GM19328 (cell line): ENCODE data around the gene IMPG2.
"Not testable (repeated sequence)": the region's sequence is repeated elsewhere in the genome, so short reads cannot be mapped to it uniquely, and the experiment has no call there.

Experiments used
- ATAC-seq: cut with Tn5 transposase; IDR thresholded peaks from one replicate; pipeline ENCODE4 v1.9.1; 2021; ENCODE audit warnings: mild to moderate bottlenecking, moderate library complexity; ENCODE audit not compliant: unreplicated experiment

Gene IMPG2

DNA sequence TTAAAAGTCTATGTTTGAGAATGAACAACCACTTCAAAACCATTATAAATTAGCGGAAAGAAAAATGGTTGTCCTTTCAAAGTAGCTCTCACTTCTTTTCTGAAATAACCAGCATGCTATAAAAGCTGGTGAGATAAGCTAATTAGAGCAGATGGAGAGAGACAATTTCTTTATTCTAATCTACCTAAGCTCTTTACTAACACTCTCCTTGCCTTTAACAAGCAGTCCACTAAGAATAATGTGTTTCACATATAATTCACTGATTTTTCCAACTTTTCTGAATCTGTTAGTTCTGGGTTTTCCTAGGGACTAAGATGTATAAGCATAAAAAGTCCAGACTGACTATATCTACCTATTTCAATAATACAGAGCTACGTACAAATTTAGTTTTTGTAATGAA lies at the start of gene IMPG2:
Gene IMPG2 (minus strand): TSS at position 101 of the 400 bp plus-strand sequence. CDS start 203 bp downstream, outside the sequence.
- ATAC-seq, result no peak

DNA sequence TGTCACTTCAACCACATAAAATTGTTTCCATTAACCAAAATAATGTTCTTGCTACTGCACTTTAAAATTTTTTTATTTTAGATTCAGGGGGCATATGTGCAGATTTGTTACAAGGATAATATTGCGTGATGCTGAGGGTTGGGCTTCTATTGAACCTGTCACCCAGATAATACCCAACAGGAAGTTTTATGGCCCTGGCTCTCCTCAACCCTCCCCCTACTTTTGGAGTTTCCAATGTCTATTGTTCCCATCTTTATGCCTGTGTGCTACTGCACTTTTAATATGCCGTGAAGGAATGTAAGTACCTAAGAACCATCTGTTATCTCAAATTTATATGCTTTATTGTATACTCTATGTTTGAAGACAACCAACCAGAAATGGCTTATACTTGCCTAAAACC lies 42.0 kb upstream of the IMPG2 start:
- no peak for ATAC-seq

DNA sequence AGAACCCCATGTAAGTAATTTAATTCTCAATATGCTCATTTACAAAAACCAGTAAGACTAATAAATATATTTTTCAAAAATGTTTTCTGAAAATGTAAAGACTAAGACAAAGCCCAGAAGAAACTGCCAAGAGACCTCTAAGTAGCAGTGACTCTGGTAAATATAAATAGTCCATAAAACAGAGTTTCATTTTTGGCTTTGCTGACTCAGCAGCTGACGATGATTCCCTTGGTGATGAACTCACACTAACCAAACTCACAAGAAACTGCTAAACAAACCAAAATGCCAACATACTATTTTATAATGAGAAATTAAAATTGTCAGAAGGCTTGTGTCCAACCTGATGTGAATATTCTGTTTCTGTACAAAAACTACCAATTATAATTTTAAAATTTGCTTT lies 31.5 kb upstream of the IMPG2 start:
- no peak for ATAC-seq

DNA sequence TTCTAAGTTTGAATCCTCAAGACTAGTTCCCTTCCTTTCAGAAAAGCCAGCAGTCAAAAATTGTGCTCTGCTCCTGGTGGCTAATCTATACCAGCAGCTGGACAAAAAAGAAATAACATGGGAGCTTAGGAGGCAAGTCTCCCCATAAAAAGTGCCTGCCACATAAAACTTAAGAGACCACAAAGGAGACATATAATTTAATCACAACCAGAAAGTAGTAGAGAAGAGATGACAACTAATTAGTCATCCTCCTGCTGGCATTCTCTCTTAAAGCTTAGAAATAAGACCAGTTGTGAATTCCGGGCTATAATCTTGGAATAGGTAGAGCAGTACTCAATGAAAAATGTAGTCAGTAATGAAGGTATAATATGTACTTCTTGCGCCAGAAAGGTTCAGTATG lies 20.2 kb upstream of the IMPG2 start:
- no peak for ATAC-seq

DNA sequence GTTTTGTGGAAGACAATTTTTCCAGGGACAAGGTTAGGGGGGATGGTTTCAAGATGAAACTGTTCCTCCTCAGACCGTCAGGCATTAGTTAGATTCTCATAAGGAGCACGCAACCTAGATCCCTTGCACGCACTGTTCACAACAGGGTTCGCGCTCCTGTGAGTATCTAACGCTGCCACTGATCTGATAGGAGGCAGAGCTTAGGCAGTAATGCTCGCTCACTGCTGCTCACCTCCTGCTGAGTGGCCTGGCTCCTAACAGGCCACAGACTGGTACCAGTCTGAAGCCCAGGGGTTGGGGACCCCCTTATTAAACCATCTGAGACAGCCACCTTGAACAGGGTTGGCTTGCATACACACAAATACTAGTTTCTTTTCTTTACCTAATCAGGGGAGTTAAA lies 13.5 kb upstream of the IMPG2 start:
- no peak for ATAC-seq

DNA sequence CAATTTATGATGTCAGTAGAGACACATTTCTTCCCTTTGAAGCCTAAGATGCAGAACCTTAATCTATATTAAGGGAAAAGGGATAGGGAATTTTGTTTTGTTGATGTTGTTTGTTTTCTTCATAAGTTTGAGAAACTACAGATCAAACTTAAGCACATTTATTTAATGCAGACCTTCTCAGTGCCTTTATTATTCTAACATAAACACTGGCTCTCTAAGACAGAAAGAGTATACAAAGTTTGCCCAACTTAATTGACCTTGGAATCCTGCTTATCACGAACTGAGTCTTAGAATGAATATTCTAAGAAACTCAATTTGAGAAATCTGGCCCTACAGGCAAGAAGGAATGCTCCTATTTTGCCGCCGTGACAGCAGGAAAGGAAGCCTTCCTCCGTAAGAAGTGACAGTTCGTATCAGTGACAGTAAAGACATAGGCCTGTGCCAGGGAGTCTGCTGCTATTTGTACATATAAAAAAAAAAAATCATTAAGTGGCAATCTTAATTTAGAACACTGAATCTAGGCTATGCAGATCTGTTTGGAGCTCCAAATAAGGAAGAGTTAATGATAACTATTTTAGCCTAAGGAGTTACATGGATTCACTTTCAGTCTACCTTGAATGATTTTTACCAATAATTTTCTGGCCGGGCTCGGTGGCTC lies 8.8 kb upstream of the IMPG2 start:
- no peak for ATAC-seq

DNA sequence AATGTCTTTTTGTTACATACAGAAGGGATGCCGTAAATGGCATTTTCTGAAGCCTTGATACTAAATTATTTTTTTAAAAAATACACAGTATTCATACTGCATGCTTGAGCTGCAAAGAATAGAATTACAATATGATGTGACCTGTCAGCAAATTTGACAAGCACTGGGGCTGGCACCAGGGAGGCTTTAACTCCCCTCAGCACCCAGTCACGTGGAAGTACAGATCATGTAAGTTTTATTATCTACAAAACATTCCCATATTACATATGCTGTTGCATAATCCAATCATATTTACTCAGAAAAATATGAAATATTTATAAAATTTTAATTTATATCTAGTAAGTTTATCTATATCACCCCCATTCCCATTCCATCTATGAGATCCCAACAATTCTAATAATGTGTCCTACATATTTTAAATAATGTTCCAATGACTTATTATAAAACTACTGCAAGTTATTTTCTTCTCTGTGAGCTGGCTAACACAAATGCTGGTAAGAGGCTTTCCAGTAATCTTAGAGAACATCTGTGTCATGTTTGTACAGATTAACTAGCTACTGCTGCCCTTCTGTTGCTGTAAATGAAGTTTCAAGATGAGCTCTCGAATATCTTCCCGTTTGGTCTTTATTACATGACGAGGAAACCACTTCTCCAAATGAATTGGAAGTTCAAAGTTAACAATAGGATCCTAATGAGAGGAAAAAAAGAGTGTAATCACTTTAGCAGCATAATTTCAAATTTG lies 5.2 kb upstream of the IMPG2 start:
- ATAC-seq, result no peak

DNA sequence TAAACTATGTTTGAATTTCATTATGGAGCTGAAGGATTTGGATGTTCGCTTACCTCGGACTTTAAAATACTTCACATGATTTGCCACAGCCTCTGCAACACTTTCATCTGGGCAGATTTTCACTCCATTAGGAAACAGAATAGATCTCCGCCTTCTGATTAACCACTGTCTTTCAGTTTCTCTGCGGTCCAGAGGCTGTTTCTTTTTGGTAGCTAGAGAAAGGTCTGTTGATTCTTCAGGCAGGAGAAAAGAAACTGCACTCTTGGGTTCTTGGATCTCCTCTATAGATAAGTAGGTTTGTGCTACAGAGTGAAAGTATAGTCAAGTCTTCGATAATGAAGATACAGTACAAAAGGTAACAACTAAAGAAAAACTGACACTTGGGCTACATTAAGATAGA lies 844 bp downstream of the IMPG2 start:
- ATAC-seq, result no peak

DNA sequence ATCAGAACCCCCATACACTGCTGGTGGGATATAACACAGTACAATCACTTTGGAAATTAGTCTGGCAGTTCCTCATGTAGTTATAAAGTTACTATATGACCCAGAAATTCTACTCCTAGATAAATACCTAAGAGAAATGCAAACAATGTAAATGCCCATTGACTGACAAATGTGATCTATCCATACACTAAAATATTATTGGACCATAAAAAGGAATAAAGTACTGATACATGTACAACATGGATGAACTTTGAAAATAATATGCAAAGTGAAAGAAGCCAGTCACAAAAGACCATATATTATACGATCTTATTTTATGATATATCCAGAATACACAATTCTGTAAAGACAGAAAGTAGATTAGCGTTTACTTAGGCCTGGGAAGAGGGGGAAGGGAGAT lies 7.8 kb downstream of the IMPG2 start:
- no peak for ATAC-seq

DNA sequence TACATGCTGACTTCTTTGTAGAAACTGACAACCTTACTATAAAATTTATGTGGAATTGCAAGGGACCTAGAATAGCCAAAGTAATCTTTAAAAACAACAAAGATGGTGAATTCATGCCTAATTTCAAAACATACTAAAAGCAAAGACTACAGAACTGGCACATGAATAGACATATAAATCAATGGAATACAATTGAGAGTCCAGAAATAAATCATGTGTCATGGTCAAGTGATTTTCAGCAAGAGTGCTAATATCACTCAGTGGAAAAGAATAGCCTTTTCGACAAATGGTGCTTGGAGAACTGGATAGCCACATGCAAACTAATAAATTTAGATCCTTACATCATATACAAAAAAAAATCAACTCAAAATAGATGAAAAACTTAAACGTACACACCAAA lies 8.7 kb downstream of the IMPG2 start:
- ATAC-seq, result no peak

DNA sequence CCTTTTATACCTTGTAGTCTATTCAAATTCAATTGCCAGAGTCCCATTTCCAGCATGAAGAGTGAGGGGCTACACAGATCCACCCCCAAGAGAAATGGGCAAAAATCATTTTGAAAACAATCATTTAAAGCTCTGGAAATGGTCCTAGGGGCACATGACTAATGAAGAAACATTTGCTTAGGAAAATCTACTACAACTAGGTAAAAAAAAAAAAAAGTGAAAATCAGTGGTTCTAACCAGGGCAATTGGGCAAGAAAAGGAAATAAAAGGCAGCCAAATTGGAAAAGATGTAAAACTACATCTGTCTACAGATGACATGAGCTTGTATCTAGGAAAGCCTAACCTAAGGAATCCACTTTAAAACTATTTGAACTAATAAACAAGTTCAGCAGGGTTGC lies 9.4 kb downstream of the IMPG2 start:
- ATAC-seq, result no peak

DNA sequence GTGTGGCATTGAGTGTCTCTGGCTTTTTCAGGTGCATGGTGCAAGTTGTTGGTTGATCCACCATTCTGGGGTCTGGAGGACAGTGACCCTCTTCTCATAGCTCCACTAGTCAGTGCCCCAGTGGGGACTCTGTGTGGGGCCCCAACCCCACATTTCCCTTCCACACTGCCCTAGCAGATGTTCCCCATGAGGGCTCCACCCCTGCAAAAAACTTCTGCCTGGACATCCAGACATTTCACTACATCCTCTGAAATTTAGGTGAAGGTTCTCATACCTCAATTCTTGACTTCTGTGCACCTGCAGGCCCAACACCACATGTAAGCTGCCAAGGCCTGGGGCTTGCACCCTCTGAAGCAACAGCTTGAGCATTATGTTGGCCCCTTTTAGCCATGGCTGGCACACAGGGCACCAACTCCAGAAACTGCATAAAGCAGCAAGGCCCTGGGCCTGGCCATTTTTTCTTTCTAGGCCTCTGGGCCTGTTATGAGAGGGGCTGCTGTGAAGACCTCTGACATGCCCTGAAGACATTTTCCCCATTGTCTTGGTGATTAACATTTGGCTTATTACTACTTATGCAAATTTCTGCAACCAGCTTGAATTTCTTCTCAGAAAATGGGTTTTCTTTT lies 12.1 kb downstream of the IMPG2 start:
- not testable (repeated sequence) for ATAC-seq

DNA sequence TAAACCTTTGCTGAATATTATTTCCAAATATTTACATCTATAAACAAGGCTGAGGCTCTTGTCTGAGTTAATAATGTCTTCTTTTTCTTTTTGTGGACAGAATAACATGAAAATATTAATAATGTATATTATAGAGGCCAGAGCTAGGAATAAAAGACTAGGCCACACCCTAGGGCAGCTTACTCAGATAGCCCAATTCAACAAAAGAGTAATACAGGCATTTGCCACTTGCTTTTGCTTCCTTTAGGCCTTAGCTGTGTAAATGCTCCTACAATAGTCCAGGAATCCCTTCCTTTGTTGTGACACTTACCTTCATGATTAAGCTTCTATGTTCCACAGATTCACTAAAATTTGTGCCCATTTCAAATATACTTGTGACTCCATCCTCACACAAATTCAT lies 16.5 kb downstream of the IMPG2 start:
- no peak for ATAC-seq

DNA sequence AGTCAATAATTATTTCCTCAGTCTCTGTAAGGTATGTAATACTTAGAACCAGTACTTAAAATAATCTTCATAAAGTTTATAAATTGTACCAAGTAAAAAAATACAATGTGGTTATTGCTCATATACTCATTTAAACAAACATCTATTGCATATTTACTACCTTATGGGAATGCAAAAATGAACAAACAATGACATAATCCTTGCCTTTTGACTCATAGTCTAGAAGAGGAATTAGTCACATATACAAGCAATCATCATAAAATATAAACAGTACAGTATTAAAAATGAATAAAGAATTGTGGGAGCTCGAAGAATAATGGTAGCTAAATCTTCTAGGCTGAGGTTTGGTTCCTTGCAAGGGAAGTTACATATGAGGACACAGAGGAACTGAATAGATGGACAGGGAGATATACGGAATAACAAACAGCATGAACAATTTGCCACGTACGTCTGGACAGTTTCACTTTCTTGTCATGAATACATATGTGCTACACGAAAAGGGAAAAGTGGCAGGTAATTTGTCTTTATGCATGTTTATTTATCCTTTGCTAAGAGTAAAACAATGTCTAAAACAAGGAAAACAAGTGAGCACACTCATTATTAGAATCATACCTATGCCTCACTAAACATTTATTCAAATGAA lies 17.2 kb downstream of the IMPG2 start:
- no peak for ATAC-seq

DNA sequence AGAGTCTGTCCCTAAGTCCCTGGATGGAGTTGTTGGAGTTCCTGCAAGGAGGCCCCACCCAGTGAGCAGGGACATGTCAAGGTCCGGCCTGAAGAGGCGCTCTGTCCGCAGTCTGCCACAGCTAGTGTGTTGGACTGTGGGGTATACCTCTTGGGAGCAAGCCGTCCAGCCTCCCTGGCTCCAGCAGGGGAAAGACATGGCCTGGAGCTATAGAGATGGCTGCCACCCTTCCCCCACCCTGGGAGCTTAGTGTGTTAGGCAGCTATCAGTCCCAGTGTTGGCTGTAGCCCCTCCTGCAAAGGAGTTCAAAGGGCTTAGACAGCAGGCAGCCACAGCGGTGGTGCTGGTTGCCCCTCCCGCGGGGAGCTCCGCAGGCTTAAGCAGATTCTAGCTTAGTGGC lies 20.3 kb downstream of the IMPG2 start:
- no peak for ATAC-seq

DNA sequence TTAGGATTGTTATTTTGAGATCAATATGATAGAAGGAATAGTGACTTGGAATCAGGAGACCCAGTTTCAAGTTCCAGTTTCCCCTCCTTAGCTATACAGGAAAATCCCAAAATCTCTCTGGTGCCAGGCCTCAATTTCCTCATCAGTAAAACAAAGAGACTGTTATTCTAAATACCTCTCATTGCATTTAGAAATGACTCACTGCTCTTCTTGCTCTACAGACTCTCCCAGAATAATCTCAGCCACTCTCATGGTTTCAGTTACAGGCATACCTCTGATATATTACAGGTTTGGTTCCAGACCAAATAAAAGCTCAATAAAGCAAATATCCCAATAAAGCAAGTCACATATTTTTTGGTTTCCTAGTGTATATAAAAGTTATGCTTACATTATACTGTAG lies 28.3 kb downstream of the IMPG2 start:
- ATAC-seq, result no peak

DNA sequence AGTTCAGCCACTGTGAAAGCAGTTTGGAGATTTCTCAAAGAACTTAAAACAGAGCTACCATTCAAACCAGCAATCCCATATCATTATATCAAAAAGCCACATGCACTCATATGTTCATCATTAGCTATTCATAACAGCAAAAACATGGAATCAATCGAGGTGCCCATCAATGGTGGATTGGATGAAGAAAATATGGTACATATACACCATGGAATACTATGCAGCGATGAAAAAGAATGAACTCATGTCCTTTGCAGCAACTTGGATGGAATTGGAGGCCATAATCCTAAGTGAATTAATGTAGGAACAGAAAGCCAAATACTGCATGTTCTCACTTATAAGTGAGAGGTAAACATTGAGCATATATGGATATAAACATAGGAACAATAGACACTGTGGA lies 32.1 kb downstream of the IMPG2 start:
- ATAC-seq, result no peak

DNA sequence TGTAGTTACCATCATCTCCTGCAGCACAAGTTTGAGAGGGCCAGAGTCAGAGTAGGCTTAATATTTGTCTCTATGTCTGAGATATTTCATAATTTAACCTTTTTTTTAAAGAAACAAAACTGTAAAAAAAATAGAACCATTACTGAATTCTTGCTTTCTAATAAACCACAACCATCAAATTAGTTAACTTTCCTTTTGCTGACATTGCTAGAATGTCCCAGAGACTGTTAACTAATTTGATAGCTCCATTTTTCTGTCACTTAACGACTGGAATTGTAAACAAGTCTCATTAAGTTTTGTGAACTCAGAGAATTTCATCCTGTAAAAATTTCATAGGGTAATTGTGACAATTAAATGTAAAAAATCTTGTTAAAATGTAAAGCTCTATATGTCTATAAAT lies 35.6 kb downstream of the IMPG2 start:
- ATAC-seq, result no peak

DNA sequence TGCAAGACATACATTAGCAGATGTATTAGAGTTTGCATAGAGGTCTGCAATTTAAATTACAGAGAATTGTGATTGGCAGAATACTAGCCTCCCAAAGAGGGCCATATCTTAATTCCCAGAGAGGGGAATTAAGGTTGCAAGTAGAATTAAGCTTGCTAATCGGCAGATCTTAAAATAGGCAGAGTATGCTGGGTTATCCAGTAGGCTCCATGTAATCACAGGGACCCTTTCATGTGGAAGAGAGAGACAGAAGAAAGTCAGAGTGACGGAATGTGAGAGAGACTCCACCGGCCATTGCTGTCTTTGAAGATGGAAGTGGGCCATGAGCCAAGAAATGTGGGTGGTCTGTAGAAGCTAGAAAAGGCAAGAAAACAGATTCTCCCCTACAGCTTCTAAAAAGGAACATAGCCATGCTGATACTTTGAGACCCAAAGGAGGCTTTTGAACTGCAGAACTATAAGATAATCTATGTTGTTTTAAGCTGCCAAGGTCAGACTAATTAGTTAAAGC lies 38.8 kb downstream of the IMPG2 start:
- ATAC-seq, result no peak

DNA sequence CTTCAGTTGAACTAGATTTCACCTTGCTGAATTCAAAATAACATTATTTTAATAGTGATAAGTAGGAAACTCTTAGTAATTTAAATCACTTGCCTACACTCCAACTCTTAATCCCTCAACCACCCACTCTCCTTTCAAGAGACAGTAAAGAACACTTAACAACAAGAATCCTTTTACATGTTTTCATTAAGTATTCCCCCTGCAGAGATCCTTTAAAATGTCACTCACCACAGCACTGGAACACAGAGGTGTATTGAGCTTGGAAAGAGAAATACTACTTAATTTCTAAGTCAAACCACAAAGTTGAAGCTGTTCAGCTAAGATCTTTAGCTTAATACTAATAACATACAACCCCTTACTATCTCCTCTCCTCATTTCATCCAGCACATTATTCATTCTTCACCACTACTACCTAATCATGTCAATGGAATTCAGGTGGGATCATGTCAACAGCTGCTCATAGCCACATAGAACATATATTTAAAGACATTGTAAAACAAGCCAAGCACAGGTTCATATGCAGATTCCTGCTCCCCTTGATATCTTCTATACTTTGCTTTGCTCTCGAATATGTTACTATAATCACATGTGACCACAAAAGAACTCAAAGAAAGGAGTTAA lies 40.5 kb downstream of the IMPG2 start:
- ATAC-seq, result no peak

DNA sequence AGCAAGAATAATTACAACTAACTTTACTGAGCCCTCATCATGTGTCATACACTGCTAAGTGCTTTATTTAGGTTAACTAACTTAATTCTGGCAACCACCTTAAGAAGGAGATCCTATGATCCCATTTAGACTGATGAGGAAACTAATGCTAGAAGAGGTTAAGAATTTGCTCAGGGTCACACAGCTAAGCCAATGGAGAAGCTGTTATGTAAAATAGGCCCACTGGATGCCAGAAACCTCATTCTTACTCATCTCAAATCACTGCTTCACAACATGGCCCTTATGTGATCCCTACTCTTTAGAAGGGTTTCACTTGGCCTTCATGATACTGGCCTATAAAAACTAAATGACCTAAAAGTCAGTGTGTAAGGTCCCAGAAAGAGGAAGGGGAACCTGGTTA lies 41.2 kb downstream of the IMPG2 start:
- no peak for ATAC-seq
